A673 (cell line): Measurements from ENCODE around the gene PSMC2. TPM values are rescaled to one million over a fixed set of nuclear protein-coding genes. Genes with fewer than 3 reads are reported as not detected.

Source experiments
- BruUV-seq: library from RNA; stranded (reverse); fragments of 400-500 nt; replicated peaks from 2 replicates; lab custom pipeline; 2021; lab: Mats Ljungman, UMichigan
- CTCF ChIA-PET: fragments of 300-600 bp; sonication (Branson Sonifier 250); formaldehyde crosslinking; loops from one replicate; lab custom pipeline; 2022; ENCODE audit warnings: antibody characterized with exemption; lab: Charles Lee
- POLR2A ChIA-PET: fragments of 300-600 bp; sonication (Branson Sonifier 250); formaldehyde crosslinking; loops from one replicate; lab custom pipeline; 2022; ENCODE audit warnings: antibody characterized with exemption; ENCODE audit not compliant: low non-redundant PET; lab: Charles Lee
- DNase-seq: peaks from one replicate; pipeline ENCODE4 v3.0.0-alpha.2; 2015; ENCODE audit warnings: low spot score
- H3K27ac ChIP-seq: fragments of 200-600 bp; sonication (generic); 2 replicates; pipeline ENCODE4 v1.5.1; 2016; ENCODE audit warnings: mixed run types, low read depth, mild to moderate bottlenecking, mixed read lengths, antibody characterized with exemption, low read length; ENCODE audit not compliant: poor library complexity, severe bottlenecking
- H3K27me3 ChIP-seq: fragments of 200-600 bp; sonication (generic); replicated peaks from 2 replicates; pipeline ENCODE4 v1.6.1; 2017; ENCODE audit warnings: mixed run types, low read depth, mild to moderate bottlenecking, mixed read lengths, antibody characterized with exemption, low read length; ENCODE audit not compliant: insufficient read depth, poor library complexity
- H3K36me3 ChIP-seq: fragments of 200-600 bp; sonication (generic); 2 replicates; pipeline ENCODE4 v1.6.1; 2016; ENCODE audit warnings: mixed run types, mild to moderate bottlenecking, mixed read lengths, antibody characterized with exemption, low read length; ENCODE audit not compliant: insufficient read depth, poor library complexity, severe bottlenecking
- H3K4me1 ChIP-seq: fragments of 200-600 bp; sonication (generic); 2 replicates; pipeline ENCODE4 v1.6.1; 2017; ENCODE audit warnings: mixed run types, mild to moderate bottlenecking, mixed read lengths, antibody characterized with exemption, low read length; ENCODE audit not compliant: insufficient read depth, poor library complexity, severe bottlenecking
- H3K4me3 ChIP-seq: fragments of 200-600 bp; sonication (generic); 2 replicates; pipeline ENCODE4 v1.5.1; 2016; ENCODE audit warnings: low read depth, mixed run types, mild to moderate bottlenecking, mixed read lengths, low read length; ENCODE audit not compliant: poor library complexity, severe bottlenecking
- H3K9me3 ChIP-seq: fragments of 200-600 bp; sonication (generic); 2 replicates; pipeline ENCODE4 v1.6.1; 2016; ENCODE audit warnings: mixed run types, low read depth, mild to moderate bottlenecking, mixed read lengths, antibody characterized with exemption, low read length; ENCODE audit not compliant: poor library complexity, severe bottlenecking
- CTCF ChIP-seq: fragments of 300-800, 200-600 bp; sonication (generic); conservative IDR thresholded peaks from 2 replicates; pipeline ENCODE4 v1.5.1; 2017; ENCODE audit warnings: low read depth, mild to moderate bottlenecking, antibody characterized with exemption, low read length, moderate library complexity, mixed read lengths
- EZH2 ChIP-seq: fragments of 200-600 bp; sonication (generic); IDR thresholded peaks from 2 replicates; pipeline ENCODE4 v1.6.1; 2017; ENCODE audit warnings: borderline replicate concordance, low read depth, mild to moderate bottlenecking, mixed read lengths, antibody characterized with exemption, low read length; ENCODE audit not compliant: poor library complexity, severe bottlenecking
- intact Hi-C: fragments of 100-400 bp; cut with micrococcal nuclease; formaldehyde crosslinking; loops from one replicate; pipeline ENCODE4 v1.10.0; 2022; ENCODE audit not compliant: unreplicated experiment
- total RNA-seq: library from RNA; stranded (reverse); gene quantifications from 2 replicates; pipeline ENCODE4 v1.2.3, GENCODE V29; 2021

PSMC2 gene
- total RNA-seq, 1 experiment from 2014 or later: 333 TPM

DNA sequence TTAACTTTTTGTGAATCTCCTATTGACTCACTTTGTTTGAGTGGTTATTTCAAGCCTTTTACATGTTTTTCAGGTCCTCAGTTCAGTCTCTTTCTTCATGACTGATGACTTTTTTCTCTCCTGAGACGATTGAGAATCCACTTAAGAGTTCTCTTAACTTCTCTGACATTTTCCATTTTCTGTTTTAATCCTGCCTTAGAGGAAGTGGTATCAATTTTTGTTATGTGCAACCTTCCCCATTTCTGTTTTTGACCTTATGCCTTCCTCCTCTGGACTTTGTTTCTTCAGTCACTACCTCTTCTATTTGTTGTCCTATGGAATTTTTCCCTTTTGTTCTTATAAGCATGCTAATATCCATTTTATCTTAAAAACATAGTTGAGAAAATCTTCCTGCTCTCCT lies 2.4 kb downstream of the PSMC2 start:
- ChIA-PET POLR2A (interaction anchor here (0.7 kb wide), 1 partner anchor 8 kb away, joined by 4 read pairs; no protein-coding TSS in a partner anchor), CTCF (no interaction called here)
- peaks cover 30% of the 10 kb centered on the region for H3K36me3 ChIP-seq

DNA sequence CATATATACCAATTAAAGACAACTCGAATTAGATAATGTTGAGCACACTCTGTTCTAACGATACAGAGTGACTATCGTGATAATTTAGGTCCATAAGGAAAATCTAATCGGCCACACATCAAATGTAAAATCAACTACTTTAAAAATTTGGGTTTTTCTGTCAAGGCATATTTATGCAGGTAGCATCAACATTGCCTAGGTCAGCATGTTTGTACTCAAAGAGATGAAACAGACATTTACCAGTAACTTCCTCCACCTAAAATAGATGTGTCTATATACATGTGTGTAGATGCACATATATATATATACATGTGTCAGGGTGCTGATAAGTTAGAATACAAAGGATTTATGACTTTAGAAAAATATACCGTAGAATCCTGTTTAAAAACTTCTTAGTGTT lies 22.0 kb downstream of the PSMC2 start:
- DNase-seq: no peak
- Histone ChIP-seq H3K9me3 (no peaks in the 10 kb centered on the region), H3K4me1 (no peaks in the 10 kb centered on the region), H3K36me3 (peaks cover 48% of the 10 kb centered on the region), H3K27ac (no peak overlapping the region), H3K27me3 (no peaks in the 10 kb centered on the region), H3K4me3 (no peak overlapping the region)
- ChIA-PET CTCF (no interaction called here), POLR2A (no interaction called here)
- no TSS peak for BruUV-seq
- TF ChIP-seq CTCF (no peak), EZH2 (no peak)
- intact Hi-C loops: no loop called here

More for the DNA sequence above, 2.4 kb downstream of the PSMC2 start:
- peak overlapping the region; percentile 75 for H3K4me3 ChIP-seq
- TF ChIP-seq EZH2: no peak
- no peak for TF ChIP-seq CTCF
- no peaks in the 10 kb centered on the region for H3K27me3 ChIP-seq
- H3K27ac ChIP-seq: no peak overlapping the region
- H3K4me1 ChIP-seq: peaks cover 35% of the 10 kb centered on the region
- no TSS peak for BruUV-seq
- intact Hi-C loops: no loop called here
- no peak for DNase-seq
- H3K9me3 ChIP-seq: no peaks in the 10 kb centered on the region

DNA sequence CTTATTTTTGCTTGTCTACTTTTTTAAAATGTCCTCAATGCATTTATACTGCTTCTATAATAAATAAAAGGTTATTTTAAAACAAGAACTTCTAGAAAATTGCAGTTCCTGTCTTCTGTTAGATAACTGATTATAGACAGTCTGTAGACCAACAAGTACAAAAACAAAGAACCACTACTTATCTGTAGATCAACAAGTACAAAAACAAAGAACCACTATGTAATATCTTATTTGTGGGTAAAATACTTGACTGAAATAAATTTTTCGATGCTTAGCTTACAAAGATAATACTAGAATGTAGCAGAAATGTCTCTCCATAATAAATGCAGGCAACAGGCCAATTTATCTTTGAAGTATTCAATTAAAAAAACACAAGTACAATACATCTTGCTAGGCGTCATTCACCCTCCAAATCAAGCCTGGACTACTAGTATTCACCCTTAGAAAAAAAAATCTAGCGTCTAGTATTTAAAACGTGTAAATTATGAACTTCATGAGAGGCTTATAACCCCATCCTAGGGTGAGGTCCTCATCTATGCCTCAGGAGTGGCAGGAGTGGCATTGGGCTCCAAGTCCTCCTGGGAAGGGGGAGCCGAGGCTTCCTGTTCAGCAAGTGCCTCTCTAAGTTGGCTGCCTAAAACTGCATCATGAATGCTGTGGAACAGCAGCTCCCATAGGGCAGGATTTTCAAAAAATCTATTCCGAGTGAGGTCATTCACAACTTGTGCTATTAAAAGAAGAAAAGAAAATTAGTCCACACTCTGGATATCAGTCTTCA lies 26.6 kb downstream of the PSMC2 start:
- DNase-seq: no peak
- Histone ChIP-seq H3K4me1 (no peaks in the 10 kb centered on the region), H3K36me3 (peaks cover 5% of the 10 kb centered on the region), H3K9me3 (no peaks in the 10 kb centered on the region), H3K27ac (no peak overlapping the region), H3K4me3 (no peak overlapping the region), H3K27me3 (peaks cover 9% of the 10 kb centered on the region)
- intact Hi-C loops: no loop called here
- POLR2A ChIA-PET: no interaction called here
- CTCF ChIA-PET: no interaction called here
- no TSS peak for BruUV-seq
- TF ChIP-seq EZH2 (no peak), CTCF (no peak)
